Measurements from ENCODE around the gene NOTCH2.
A peak's percentile ranks its signal among the peaks of the same experiment; 100 is the strongest.

The NOTCH2 gene

GRCh38 chr1:119937198-119937597 is 132.3 kb downstream of the NOTCH2 start:
- Mint-ChIP-seq H3K27me3 (ENCODE audit: low read depth) (no peaks in the 10 kb centered on the region), H3K4me1 (no peaks in the 10 kb centered on the region), H3K36me3 (ENCODE audit: low read depth) (peaks cover 84% of the 10 kb centered on the region), H3K27ac (peak overlapping the region in 1 of 3 experiments; percentile 60), H3K4me3 (no peak overlapping the region), H3K9me3 (peaks cover 20% of the 10 kb centered on the region)
- TF ChIP-seq CTCF (IDR thresholded peaks at IDR 0.05; ENCODE audit: unreplicated experiment in 3 of 3): no peak

GRCh38 chr1:119935915-119936314 is 133.5 kb downstream of the NOTCH2 start:
- no peak for TF ChIP-seq CTCF (IDR thresholded peaks at IDR 0.05; ENCODE audit: unreplicated experiment in 3 of 3)
- Mint-ChIP-seq H3K36me3 (ENCODE audit: low read depth) (peaks cover 80% of the 10 kb centered on the region), H3K27me3 (ENCODE audit: low read depth) (no peaks in the 10 kb centered on the region)

GRCh38 chr1:119935373-119935772 is 134.1 kb downstream of the NOTCH2 start:
- Mint-ChIP-seq H3K4me1 (no peaks in the 10 kb centered on the region), H3K27me3 (ENCODE audit: low read depth) (no peaks in the 10 kb centered on the region), H3K27ac (no peak overlapping the region), H3K9me3 (peaks cover 20% of the 10 kb centered on the region), H3K4me3 (no peak overlapping the region), H3K36me3 (ENCODE audit: low read depth) (peaks cover 77% of the 10 kb centered on the region)
- TF ChIP-seq CTCF (IDR thresholded peaks at IDR 0.05; ENCODE audit: unreplicated experiment in 3 of 3): no peak

More at GRCh38 chr1:119935915-119936314, 133.5 kb downstream of the NOTCH2 start:
- H3K4me1 Mint-ChIP-seq: no peaks in the 10 kb centered on the region
- H3K4me3 Mint-ChIP-seq: no peak overlapping the region
- no peak overlapping the region for H3K27ac Mint-ChIP-seq
- H3K9me3 Mint-ChIP-seq: peaks cover 20% of the 10 kb centered on the region

- no peak for TF ChIP-seq CTCF (IDR thresholded peaks at IDR 0.05; ENCODE audit: unreplicated experiment in 3 of 3)
- Mint-ChIP-seq H3K4me3 (no peak overlapping the region), H3K9me3 (peaks cover 20% of the 10 kb centered on the region), H3K27me3 (ENCODE audit: low read depth) (no peaks in the 10 kb centered on the region), H3K4me1 (no peaks in the 10 kb centered on the region), H3K36me3 (ENCODE audit: low read depth) (peaks cover 76% of the 10 kb centered on the region), H3K27ac (no peak overlapping the region)
Observed at GRCh38 chr1:119933397-119933796, 136.1 kb downstream of the NOTCH2 start.

GRCh38 chr1:119929643-119930315 is 139.7 kb downstream of the NOTCH2 start:
- TF ChIP-seq CTCF (IDR thresholded peaks at IDR 0.05; ENCODE audit: unreplicated experiment in 3 of 3): no peak
- Mint-ChIP-seq H3K4me1 (no peaks in the 10 kb centered on the region), H3K27ac (no peak overlapping the region), H3K4me3 (no peak overlapping the region), H3K27me3 (ENCODE audit: low read depth) (no peaks in the 10 kb centered on the region), H3K36me3 (ENCODE audit: low read depth) (peaks cover 82% of the 10 kb centered on the region), H3K9me3 (peaks cover 20% of the 10 kb centered on the region)

- no peak for TF ChIP-seq CTCF (IDR thresholded peaks at IDR 0.05; ENCODE audit: unreplicated experiment in 3 of 3)
- H3K27me3 Mint-ChIP-seq (ENCODE audit: low read depth): no peaks in the 10 kb centered on the region
- no peak overlapping the region for H3K27ac Mint-ChIP-seq
- no peaks in the 10 kb centered on the region for H3K4me1 Mint-ChIP-seq
- no peaks in the 10 kb centered on the region for H3K9me3 Mint-ChIP-seq
- H3K36me3 Mint-ChIP-seq (ENCODE audit: low read depth): peaks cover 84% of the 10 kb centered on the region
- H3K4me3 Mint-ChIP-seq: no peak overlapping the region
Observed at GRCh38 chr1:119926553-119926952, 142.9 kb downstream of the NOTCH2 start.
